K562 (cell line): ENCODE data around the gene OR13A1. TPM values are rescaled to one million over a fixed set of nuclear protein-coding genes. Genes with fewer than 3 reads are reported as not detected.
A peak's percentile ranks its signal among the peaks of the same experiment; 100 is the strongest.

Experiments
- ERF ChIP-seq: fragments of 450-650 bp; formaldehyde crosslinking; IDR thresholded peaks from 2 replicates; pipeline ENCODE4 v1.4.0; 2020; ENCODE audit warnings: mild to moderate bottlenecking, mixed read lengths
- HDAC3 ChIP-seq: fragments of 450-650 bp; IDR thresholded peaks from 2 replicates; pipeline ENCODE4 v1.6.1; 2018; ENCODE audit warnings: borderline replicate concordance, mild to moderate bottlenecking, moderate library complexity; ENCODE audit not compliant: partially characterized antibody
- JUND ChIP-seq, 2 experiments: IDR thresholded peaks; 2 replicates in 1 of 2; 3 replicates in 1 of 2; pipeline ENCODE4 v1.6.1; 2011; ENCODE audit warnings: borderline replicate concordance in 2 of 2, low read depth in 2 of 2, low read length in 2 of 2, improper control_type of control experiment in 1 of 2, missing biosample characterization in 1 of 2, missing genetic modification characterization in 1 of 2, missing genetic modification reagents in 1 of 2
- KDM2B ChIP-seq: fragments of 250-450 bp; sonication (Bioruptor Pico); IDR thresholded peaks from 2 replicates; pipeline ENCODE4 v1.8.0; 2021; ENCODE audit warnings: mild to moderate bottlenecking, moderate library complexity
- NCOR1 ChIP-seq: fragments of 450-650 bp; IDR thresholded peaks from 2 replicates; pipeline ENCODE4 v1.6.1; 2016; ENCODE audit warnings: mild to moderate bottlenecking, moderate library complexity
- ZBTB17 ChIP-seq: fragments of 450-650 bp; formaldehyde crosslinking; IDR thresholded peaks from 2 replicates; pipeline ENCODE4 v1.4.0; 2020; ENCODE audit warnings: mild to moderate bottlenecking
- ZC3H4 ChIP-seq: sonication (generic); formaldehyde crosslinking; IDR thresholded peaks from 2 replicates; pipeline ENCODE4 v1.9.0; 2021; ENCODE audit warnings: missing genetic modification reagents, borderline replicate concordance
- ZNF134 ChIP-seq: fragments of 250-450 bp; sonication (Bioruptor Pico); conservative IDR thresholded peaks from 2 replicates; pipeline ENCODE4 v1.4.0; 2020
- polyA plus RNA-seq, 8 experiments: library from polyadenylated mRNA; depleted of rRNA in 4 of 8; stranded (reverse) in 5 of 8; unstranded in 3 of 8; fragments of >200 nt; fragmentation: Nextera tagmentation in 2 of 8; fragmentation: Illumina TruSeq in 1 of 8; extraction: Ambion mirVana in 2 of 8; extraction: Trizol in 1 of 8; gene quantifications; 2 replicates each; pipeline versions ENCODE4 v1.2.1 to v1.2.3, GENCODE V29; 2011 to 2014; ENCODE audit warnings: inconsistent platforms in 1 of 8, missing spikeins in 1 of 8
- total RNA-seq, 7 experiments: library from RNA; depleted of rRNA in 6 of 7; stranded (reverse); fragments of >200 nt in 6 of 7; fragmentation: Illumina TruSeq in 2 of 7; extraction: Trizol in 2 of 7; gene quantifications; 2 replicates each; pipeline versions ENCODE4 v1.2.1 to v1.2.3, GENCODE V29; 2011 to 2021; ENCODE audit warnings: low replicate concordance in 1 of 7
- TF ChIP-seq, protein P1 (sequence below): fragments of 450-650 bp; IDR thresholded peaks from 2 replicates; pipeline ENCODE4 v1.6.1; 2017; ENCODE audit warnings: antibody characterized with exemption, mild to moderate bottlenecking
- TF ChIP-seq, protein P2 (sequence below), 2 experiments: fragments of 450-650 bp in 1 of 2; sonication (generic) in 1 of 2; formaldehyde crosslinking; conservative IDR thresholded peaks; 2 replicates each; pipeline versions ENCODE4 v1.4.0 to v1.8.1; 2020 to 2022; ENCODE audit warnings: mild to moderate bottlenecking in 1 of 2, missing genetic modification reagents in 1 of 2
- TF ChIP-seq, protein P3 (sequence below): fragments of 450-650 bp; IDR thresholded peaks from 2 replicates; pipeline ENCODE4 v1.6.1; 2016; ENCODE audit warnings: low read depth
- TF ChIP-seq, protein P4 (sequence below): fragments of 250-450 bp; sonication (Bioruptor Pico); IDR thresholded peaks from 2 replicates; pipeline ENCODE4 v1.6.1; 2021; ENCODE audit warnings: mild to moderate bottlenecking

The OR13A1 gene
- total and polyA plus RNA-seq, 9 of the 15 experiments (the other 6 are each of a cell fraction or from before 2014, with no cell fraction given): 0.03 to 0.11 (median 0.06) TPM; not detected in 3

DNA sequence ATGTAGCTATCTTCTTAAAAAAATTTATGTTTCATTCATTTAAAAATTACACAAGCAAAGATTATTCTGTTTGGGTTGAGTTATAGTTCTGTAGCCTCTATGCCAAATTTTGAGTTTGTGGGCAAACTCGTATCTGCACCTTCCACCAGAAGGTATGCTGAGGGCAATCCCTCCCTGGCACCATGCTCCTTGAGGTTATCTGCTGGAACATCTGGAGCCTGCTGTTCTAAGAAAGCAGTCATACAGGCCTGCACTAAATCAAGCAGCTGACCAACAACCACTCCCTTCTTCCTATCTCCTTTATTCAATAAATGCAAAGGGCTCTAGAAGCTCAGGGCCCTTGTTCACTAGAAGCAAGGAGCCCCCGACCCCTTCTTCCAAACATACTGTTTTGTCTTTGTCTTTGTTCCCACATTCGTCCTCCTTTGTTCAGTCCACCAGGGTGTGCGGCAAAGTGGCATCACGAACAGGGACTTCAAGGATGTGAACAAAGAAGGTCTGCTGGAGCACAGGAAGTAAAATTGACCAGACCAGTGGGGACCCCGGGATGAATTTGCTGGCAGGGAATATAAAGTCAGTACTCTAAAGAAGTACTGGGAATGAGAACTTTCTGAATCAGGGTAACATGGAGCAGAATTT is 36.4 kb downstream of the OR13A1 start (continued):
- TF ChIP-seq KDM2B (CRISPR knock-in tag) (no peak), HDAC3 (peak; percentile 64), ZBTB17 (peak; percentile 68; the same call in 1 of the 2 replicates), ZNF134 (CRISPR knock-in tag) (no peak), ZC3H4 (no peak), JUND (IDR thresholded peaks at IDR 0.05; ENCODE audit: borderline replicate concordance, low read depth, low read length) (peak; percentile 69; the same call in 1 of the 2 replicates), JUND (tag; IDR thresholded peaks at IDR 0.05; ENCODE audit: borderline replicate concordance, low read depth, low read length) (peak; percentile 67; the same call in 2 of the 3 replicates), NCOR1 (peak; percentile 94), ERF (CRISPR knock-in tag) (0 out of 2 replicates have a peak, but pooled peaks have one; percentile 56)
- TF ChIP-seq, protein P1, sequence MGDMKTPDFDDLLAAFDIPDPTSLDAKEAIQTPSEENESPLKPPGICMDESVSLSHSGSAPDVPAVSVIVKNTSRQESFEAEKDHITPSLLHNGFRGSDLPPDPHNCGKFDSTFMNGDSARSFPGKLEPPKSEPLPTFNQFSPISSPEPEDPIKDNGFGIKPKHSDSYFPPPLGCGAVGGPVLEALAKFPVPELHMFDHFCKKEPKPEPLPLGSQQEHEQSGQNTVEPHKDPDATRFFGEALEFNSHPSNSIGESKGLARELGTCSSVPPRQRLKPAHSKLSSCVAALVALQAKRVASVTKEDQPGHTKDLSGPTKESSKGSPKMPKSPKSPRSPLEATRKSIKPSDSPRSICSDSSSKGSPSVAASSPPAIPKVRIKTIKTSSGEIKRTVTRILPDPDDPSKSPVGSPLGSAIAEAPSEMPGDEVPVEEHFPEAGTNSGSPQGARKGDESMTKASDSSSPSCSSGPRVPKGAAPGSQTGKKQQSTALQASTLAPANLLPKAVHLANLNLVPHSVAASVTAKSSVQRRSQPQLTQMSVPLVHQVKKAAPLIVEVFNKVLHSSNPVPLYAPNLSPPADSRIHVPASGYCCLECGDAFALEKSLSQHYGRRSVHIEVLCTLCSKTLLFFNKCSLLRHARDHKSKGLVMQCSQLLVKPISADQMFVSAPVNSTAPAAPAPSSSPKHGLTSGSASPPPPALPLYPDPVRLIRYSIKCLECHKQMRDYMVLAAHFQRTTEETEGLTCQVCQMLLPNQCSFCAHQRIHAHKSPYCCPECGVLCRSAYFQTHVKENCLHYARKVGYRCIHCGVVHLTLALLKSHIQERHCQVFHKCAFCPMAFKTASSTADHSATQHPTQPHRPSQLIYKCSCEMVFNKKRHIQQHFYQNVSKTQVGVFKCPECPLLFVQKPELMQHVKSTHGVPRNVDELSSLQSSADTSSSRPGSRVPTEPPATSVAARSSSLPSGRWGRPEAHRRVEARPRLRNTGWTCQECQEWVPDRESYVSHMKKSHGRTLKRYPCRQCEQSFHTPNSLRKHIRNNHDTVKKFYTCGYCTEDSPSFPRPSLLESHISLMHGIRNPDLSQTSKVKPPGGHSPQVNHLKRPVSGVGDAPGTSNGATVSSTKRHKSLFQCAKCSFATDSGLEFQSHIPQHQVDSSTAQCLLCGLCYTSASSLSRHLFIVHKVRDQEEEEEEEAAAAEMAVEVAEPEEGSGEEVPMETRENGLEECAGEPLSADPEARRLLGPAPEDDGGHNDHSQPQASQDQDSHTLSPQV: peak; percentile 63
- TF ChIP-seq, protein P2, sequence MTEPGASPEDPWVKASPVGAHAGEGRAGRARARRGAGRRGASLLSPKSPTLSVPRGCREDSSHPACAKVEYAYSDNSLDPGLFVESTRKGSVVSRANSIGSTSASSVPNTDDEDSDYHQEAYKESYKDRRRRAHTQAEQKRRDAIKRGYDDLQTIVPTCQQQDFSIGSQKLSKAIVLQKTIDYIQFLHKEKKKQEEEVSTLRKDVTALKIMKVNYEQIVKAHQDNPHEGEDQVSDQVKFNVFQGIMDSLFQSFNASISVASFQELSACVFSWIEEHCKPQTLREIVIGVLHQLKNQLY (CRISPR knock-in tag; conservative IDR thresholded peaks at IDR 0.05): no peak
- TF ChIP-seq, protein P3, sequence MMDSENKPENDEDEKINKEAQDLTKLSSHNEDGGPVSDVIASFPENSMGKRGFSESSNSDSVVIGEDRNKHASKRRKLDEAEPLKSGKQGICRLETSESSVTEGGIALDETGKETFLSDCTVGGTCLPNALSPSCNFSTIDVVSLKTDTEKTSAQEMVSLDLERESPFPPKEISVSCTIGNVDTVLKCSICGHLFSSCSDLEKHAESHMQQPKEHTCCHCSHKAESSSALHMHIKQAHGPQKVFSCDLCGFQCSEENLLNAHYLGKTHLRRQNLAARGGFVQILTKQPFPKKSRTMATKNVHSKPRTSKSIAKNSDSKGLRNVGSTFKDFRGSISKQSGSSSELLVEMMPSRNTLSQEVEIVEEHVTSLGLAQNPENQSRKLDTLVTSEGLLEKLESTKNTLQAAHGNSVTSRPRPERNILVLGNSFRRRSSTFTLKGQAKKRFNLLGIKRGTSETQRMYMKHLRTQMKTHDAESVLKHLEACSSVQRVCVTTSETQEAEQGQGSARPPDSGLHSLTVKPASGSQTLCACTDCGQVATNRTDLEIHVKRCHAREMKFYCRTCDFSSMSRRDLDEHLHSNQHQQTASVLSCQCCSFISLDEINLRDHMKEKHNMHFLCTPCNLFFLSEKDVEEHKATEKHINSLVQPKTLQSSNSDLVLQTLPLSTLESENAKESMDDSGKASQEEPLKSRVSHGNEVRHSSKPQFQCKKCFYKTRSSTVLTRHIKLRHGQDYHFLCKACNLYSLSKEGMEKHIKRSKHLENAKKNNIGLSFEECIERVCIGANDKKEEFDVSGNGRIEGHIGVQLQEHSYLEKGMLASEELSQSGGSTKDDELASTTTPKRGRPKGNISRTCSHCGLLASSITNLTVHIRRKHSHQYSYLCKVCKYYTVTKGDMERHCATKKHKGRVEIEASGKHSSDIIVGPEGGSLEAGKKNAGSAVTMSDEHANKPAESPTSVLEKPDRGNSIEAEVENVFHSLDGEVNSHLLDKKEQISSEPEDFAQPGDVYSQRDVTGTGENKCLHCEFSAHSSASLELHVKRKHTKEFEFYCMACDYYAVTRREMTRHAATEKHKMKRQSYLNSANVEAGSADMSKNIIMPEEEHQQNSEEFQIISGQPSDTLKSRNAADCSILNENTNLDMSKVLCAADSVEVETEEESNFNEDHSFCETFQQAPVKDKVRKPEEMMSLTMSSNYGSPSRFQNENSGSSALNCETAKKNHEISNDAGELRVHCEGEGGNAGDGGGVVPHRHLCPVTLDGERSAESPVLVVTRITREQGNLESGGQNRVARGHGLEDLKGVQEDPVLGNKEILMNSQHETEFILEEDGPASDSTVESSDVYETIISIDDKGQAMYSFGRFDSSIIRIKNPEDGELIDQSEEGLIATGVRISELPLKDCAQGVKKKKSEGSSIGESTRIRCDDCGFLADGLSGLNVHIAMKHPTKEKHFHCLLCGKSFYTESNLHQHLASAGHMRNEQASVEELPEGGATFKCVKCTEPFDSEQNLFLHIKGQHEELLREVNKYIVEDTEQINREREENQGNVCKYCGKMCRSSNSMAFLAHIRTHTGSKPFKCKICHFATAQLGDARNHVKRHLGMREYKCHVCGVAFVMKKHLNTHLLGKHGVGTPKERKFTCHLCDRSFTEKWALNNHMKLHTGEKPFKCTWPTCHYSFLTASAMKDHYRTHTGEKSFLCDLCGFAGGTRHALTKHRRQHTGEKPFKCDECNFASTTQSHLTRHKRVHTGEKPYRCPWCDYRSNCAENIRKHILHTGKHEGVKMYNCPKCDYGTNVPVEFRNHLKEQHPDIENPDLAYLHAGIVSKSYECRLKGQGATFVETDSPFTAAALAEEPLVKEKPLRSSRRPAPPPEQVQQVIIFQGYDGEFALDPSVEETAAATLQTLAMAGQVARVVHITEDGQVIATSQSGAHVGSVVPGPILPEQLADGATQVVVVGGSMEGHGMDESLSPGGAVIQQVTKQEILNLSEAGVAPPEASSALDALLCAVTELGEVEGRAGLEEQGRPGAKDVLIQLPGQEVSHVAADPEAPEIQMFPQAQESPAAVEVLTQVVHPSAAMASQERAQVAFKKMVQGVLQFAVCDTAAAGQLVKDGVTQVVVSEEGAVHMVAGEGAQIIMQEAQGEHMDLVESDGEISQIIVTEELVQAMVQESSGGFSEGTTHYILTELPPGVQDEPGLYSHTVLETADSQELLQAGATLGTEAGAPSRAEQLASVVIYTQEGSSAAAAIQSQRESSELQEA: no peak
- TF ChIP-seq, protein P4, sequence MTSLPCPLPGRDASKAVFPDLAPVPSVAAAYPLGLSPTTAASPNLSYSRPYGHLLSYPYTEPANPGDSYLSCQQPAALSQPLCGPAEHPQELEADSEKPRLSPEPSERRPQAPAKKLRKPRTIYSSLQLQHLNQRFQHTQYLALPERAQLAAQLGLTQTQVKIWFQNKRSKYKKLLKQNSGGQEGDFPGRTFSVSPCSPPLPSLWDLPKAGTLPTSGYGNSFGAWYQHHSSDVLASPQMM (CRISPR knock-in tag): no peak
